ENCODE measurements around the gene STK33.

STK33 gene

DNA sequence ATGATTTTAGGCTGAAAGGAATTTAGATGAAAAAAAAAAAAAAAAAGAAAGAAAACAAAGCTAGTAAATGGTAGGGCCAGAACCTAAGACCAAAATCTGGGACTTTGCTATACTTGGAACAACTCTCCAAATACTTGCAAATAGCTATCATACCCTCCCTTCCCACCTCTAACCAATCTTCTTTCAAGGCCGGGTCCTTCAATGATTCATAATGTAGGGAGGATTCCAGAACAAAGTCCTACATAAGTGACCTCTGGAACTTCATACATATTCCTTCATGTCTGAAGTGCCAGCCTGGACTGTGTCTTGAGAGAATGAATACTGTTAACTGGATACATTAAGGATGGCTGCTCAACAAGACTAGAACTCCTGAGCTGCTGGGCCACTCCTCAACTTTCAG is 9.9 kb downstream of the STK33 start:
- TF ChIP-seq, protein P1, sequence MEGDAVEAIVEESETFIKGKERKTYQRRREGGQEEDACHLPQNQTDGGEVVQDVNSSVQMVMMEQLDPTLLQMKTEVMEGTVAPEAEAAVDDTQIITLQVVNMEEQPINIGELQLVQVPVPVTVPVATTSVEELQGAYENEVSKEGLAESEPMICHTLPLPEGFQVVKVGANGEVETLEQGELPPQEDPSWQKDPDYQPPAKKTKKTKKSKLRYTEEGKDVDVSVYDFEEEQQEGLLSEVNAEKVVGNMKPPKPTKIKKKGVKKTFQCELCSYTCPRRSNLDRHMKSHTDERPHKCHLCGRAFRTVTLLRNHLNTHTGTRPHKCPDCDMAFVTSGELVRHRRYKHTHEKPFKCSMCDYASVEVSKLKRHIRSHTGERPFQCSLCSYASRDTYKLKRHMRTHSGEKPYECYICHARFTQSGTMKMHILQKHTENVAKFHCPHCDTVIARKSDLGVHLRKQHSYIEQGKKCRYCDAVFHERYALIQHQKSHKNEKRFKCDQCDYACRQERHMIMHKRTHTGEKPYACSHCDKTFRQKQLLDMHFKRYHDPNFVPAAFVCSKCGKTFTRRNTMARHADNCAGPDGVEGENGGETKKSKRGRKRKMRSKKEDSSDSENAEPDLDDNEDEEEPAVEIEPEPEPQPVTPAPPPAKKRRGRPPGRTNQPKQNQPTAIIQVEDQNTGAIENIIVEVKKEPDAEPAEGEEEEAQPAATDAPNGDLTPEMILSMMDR (IDR thresholded peaks at IDR 0.05; ENCODE audit: control extremely low read depth, extremely low read depth, low read depth, missing control alignments), result no peak
- DNase-seq (ENCODE audit: extremely low spot score), result no peak

DNA sequence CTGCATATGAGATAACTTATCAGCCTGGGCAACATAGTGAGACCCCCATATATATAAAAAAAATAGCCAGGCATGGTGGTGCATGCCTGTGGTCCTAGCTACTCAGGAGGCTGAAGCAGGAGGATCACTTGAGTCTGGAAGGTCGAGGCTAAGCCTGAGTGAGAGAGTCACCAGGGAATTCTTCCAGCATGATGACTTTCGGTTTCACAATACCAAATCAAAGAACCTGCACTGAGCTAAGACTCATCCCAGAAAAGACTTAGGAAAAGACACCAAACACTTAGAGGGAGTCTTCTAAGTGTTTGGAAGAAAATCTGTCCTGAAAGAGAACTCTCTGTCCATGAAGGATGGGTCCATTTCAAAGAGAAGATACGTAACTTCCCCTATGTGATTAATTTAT is 12.7 kb downstream of the STK33 start:
- ChIA-PET POLR2A (no interaction called here), CTCF (interaction anchor here (1.6 to 1.7 kb wide), 2 partner anchors 14 to 21 kb away, joined by 3 to 8 read pairs; no protein-coding TSS in a partner anchor)
- no peak for DNase-seq (ENCODE audit: extremely low spot score)
- TF ChIP-seq, protein P1 (IDR thresholded peaks at IDR 0.05; ENCODE audit: control extremely low read depth, extremely low read depth, low read depth, missing control alignments), result no peak

More for the DNA sequence above, 9.9 kb downstream of the STK33 start:
- CTCF ChIA-PET, result interaction anchor here (1.1 to 1.3 kb wide), 3 partner anchors 9 to 320 kb away, joined by 3 to 7 read pairs (median 4); partner anchors contain the start of gene LMO1
- POLR2A ChIA-PET, result interaction anchor here (0.7 kb wide), 1 partner anchor 103 kb away, joined by 4 read pairs; no protein-coding TSS in a partner anchor

DNA sequence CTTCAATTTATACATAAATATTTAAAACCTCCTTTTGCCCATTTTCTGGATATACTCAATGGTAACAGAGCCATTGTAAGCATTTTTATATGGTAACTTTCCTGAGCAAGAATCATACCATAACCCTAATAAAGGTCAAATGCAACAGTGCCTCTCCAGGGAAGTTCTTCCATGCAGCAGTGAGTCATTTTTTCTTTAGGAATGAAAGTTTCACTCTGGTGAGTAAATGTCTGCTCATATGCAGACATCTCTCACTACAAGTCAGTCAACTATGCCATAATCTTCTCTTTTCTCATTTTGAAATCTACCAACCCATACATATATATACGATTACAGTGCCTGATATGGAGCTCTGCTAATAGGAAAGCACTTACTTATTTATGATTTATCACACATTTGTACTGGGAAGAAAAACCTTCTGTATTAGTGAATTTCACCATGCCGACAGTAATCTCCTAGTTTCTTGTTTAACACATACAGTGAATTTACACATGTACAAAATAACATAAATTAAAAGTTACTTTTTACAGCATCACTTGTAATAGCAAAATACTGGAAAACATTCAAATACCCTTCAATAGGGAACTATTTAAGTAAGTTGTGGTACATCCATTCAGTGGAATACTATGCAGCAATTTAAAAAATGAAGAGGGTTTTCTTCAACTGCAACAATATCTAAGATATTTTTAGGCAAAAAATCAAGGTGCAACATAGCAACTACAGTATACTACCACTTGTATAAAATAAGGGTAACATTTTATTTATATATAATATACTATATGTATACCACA is 16.0 kb downstream of the STK33 start:
- CTCF ChIA-PET, result interaction anchor here (3.9 kb wide), 1 partner anchor 10 kb away, joined by 15 read pairs; no protein-coding TSS in a partner anchor
- no peak for DNase-seq (ENCODE audit: extremely low spot score)
- TF ChIP-seq, protein P1 (IDR thresholded peaks at IDR 0.05; ENCODE audit: control extremely low read depth, extremely low read depth, low read depth, missing control alignments), result no peak
- POLR2A ChIA-PET, result no interaction called here

DNA sequence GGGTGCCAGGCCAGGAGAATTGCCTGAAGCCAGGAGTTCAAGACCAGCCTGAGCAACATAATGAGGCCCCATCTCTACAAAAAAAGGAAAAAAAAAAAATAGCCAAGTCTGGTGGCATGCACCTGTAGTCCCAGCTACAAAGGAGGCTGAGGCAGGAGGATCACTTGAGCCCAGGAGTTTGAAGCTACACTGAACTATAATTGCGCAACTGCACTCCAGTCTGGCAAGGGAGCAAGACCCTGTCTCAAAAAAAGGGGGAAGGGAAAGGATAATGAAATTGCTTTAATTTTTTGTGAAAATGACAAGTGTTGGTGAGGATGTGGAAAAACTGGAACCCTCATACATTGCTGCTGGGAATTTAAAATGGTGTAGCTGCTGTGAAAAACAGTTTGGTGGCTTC is 19.2 kb downstream of the STK33 start:
- POLR2A ChIA-PET, result no interaction called here
- CTCF ChIA-PET, result interaction anchor here (1.0 to 3.9 kb wide), 4 partner anchors 7 to 385 kb away, joined by 3 to 15 read pairs (median 4); no protein-coding TSS in a partner anchor
- no peak for DNase-seq (ENCODE audit: extremely low spot score)
- TF ChIP-seq, protein P1 (IDR thresholded peaks at IDR 0.05; ENCODE audit: control extremely low read depth, extremely low read depth, low read depth, missing control alignments), result no peak

DNA sequence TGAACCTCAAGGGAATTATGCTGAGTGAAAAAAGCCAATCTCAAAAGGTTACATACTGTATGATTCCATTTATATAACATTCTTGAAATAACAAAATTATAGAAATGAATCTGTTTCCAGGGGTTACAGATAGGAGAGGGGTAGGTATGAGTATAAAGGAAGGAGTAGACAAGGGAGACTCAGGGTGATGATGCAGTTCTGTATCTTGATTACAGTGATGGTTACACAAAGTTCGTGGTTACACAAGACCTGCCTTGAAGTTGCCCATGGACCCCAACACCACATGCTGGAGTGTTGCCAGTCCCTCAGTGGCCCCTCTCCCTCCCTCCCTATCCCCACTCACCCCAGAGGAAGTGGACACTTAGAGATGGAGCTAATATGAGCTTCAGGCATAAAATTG is 20.3 kb downstream of the STK33 start:
- DNase-seq (ENCODE audit: extremely low spot score), result no peak
- ChIA-PET POLR2A (no interaction called here), CTCF (interaction anchor here (1.0 kb wide), 1 partner anchor 386 kb away, joined by 3 read pairs; no protein-coding TSS in a partner anchor)
- TF ChIP-seq, protein P1 (IDR thresholded peaks at IDR 0.05; ENCODE audit: control extremely low read depth, extremely low read depth, low read depth, missing control alignments), result no peak

DNA sequence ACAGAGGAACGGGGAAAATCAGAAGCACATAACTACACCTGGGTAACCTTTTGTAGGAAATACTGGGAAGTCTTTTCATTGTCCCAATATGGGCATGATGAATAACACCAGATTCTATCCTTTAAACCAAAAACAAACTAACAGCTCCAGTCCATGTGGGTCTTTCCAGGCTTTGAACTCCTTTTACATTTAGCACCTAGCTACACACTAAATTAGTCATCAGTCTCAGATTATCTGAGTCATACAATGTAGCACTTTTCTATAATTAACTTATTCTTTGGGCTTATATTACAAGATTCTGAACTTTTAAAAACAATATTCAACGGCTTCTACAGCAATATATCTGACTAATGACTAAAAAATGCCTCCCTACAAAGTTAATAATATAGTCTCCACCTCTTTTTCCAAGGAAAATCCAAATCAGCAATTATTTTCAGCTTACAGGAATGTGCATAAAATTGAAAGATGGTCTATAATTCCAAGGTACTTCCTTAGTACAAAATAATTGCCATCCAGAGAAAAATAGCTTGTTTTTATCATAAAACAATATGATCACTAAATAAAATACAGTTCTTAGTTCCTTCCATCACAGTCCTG is 26.3 kb downstream of the STK33 start:
- peak; percentile 26 for DNase-seq (ENCODE audit: extremely low spot score)
- CTCF ChIA-PET, result interaction anchor here (0.8 to 6.6 kb wide), 33 partner anchors 9 to 552 kb away, joined by 3 to 69 read pairs (median 6); partner anchors contain the start of gene LMO1
- POLR2A ChIA-PET, result no interaction called here
- TF ChIP-seq, protein P1 (IDR thresholded peaks at IDR 0.05; ENCODE audit: control extremely low read depth, extremely low read depth, low read depth, missing control alignments), result no peak
